Vagina (tissue), 2 donors: ENCODE data around the gene TIPARP.
"Not testable (repeated sequence)": the region's sequence is repeated elsewhere in the genome, so short reads cannot be mapped to it uniquely, and the experiment has no call there.

Experiments used
- CTCF ChIP-seq, 3 experiments: fragments of 450-650 bp in 2 of 3; fragments of 200-600 bp in 1 of 3; sonication (generic) in 1 of 3; IDR thresholded peaks; one replicate each; pipeline ENCODE4 v1.5.1; 2017 to 2019; ENCODE audit warnings: antibody characterized with exemption in 3 of 3, mild to moderate bottlenecking in 2 of 3, moderate library complexity in 2 of 3
- POLR2A ChIP-seq, 2 donors: fragments of 450-650 bp; IDR thresholded peaks; one replicate each; pipeline ENCODE4 v1.6.1; 2017; ENCODE audit warnings: antibody characterized with exemption in 2 of 2, mild to moderate bottlenecking in 2 of 2, moderate library complexity in 2 of 2
- POLR2AphosphoS5 ChIP-seq, 2 donors: sonication (generic); formaldehyde crosslinking; IDR thresholded peaks; one replicate each; pipeline ENCODE4 v1.9.0; 2017; ENCODE audit warnings: antibody characterized with exemption in 2 of 2, mild to moderate bottlenecking in 2 of 2, low read depth in 1 of 2; ENCODE audit not compliant: insufficient read depth in 1 of 2

- not testable (repeated sequence) for TF ChIP-seq POLR2A (IDR thresholded peaks at IDR 0.05); CTCF (IDR thresholded peaks at IDR 0.05); POLR2AphosphoS5 (IDR thresholded peaks at IDR 0.05; ENCODE audit: insufficient read depth in 1 of 2, low read depth in 1 of 2)
Measured at GRCh38 chr3:156737049-156737448, 62.7 kb downstream of the TIPARP start.
